GM19467 (cell line): ENCODE results near the gene ADORA1.

Experiments
- ATAC-seq: cut with Tn5 transposase; IDR thresholded peaks from one replicate; pipeline ENCODE4 v1.9.1; 2021; ENCODE audit warnings: mild to moderate bottlenecking, moderate library complexity; ENCODE audit not compliant: unreplicated experiment

ADORA1 gene

DNA sequence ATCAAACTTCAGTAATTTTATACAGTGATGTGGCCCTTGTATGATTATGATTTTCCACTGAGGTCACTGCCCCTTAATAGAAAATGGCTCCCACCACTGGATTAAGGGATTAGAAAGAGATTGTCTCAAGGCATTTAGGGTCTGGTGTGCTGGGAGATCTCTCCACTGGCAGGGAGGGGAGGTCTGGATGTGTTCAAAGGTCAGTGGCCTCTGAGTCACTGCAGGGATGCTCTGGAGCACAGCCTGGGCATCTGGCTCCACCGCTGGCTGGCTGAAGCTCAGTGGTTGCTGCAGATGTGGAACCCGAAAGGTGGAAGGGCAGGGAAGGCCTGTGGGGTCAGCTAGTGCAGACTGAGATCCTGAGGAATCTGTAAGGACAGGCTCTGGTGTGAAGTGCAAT is 77.2 kb downstream of the ADORA1 start:
- ATAC-seq = no peak

DNA sequence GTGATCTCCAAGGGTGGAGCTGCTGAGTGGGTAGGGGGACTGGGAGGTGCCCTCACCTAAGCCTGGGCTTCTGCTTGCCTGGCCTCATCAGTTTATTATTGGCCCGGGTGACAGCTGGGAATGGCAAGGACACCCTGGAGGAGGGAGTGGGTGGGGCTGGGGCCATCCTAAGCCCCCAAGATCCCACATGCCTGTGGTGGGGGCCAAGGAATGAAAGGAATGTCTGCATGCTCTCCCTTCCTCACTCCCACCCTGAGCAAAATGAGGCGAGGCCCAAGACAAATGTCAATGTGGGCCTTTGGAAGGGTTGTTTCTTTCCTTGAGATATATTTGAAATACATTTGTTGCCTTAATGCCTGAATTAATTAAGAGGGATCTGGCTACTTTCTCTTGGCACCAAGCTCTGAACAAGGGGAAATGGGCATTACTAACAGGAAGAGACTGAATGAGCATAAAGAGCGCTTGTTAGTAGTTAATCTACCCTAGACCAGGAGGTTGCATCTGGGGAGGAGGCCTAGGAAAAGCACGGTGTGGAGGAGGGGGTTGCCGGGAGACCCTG is 78.7 kb downstream of the ADORA1 start:
- no peak for ATAC-seq

GRCh38 chr1:203207751-203208150 is 80.2 kb downstream of the ADORA1 start:
- ATAC-seq = no peak

DNA sequence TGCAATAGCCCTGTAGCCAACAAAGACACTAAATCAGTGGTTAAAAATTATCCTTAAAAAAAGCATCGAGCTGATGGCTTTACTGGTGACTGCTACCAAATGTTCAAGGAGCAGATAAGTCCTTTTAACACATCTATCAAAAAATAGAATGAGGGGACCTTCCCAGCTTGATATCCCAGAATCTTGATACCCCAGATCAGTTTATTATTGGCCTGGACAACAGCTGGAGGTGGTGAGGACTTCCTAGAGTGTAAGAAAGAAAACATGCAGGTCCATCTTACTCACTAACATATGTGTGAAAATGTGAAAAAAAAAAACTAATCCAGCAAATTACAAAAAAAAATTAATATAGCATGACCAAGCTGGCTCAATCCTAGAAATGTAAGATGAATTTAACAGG is 80.7 kb downstream of the ADORA1 start:
- no peak for ATAC-seq

DNA sequence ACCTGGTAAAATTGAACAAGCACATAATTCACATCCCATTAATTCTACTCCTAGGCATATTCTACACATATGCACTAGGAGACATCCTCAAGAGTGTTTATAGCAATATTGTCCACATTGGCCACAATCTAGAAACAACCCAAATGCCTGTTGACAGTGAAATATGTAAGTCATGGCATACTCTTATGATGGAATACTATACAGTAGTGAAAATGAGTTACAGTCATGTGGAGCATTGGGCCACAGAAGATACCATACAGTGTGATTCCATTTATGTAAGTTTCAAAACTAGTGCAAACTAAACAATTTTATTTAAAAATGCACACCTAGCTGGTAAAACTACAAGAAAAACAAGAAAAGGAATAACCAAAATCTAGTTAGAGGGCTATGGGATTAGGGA is 82.8 kb downstream of the ADORA1 start:
- no peak for ATAC-seq

- ATAC-seq = no peak
Measured at GRCh38 chr1:203210988-203211387, 83.5 kb downstream of the ADORA1 start.

DNA sequence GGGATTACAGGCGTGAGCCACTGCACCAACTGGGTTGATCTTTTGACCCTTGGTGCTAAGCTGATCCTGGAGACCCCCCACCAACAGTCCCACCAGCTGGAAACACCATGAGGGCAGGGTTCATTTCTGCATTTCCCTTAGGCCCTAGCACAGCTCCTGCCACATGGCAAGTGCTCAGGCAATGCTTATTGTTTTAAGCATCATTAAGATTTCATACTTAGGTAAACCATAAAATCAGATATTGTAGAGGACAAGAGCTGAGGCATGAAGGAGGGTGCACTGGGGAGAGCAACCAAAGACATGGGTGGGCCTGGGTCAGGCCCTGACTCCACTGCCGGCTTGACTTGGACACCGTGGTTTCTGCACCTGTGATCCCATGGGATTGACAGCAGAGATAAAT is 84.3 kb downstream of the ADORA1 start:
- no peak for ATAC-seq

DNA sequence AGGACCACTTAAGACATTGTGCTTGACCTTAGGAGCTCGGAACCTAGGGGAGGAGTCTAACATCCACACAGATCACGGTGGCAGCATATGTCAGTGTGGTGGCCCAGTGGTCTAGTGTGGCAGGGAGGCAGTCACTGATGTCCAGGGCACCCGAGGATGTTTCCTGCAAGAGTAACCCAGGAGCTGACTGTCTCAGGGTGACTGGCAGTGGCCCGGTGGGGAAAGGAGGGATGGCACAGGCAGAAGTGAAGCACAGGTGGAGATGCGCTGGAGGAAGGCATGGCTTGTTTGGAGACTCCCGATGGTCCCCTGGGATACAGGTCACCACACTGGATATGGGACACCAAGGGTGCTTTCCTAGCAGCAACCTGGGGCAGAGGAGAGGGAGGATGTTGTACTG is 85.6 kb downstream of the ADORA1 start:
- ATAC-seq = no peak

GRCh38 chr1:203214871-203215270 is 87.3 kb downstream of the ADORA1 start:
- no peak for ATAC-seq

DNA sequence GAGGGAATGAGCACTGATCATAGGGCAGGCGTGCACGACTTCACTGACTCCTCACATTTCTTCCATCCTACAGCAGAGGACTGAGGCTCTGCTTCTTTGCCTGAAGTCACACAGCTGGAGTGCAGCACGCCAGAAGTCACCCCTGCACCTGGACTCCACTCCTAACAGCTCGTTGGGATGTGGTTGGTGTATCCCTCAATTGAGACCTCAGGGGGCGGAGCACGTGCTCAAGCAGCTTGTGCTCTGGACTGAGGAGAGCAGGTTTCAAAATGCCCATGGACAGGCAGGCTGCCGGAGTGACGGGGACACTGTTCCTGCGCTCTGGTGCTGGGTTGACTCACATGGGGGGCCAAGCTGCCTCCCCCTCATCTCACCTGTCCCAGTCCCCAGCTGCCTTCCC is 88.0 kb downstream of the ADORA1 start:
- no peak for ATAC-seq

GRCh38 chr1:203216274-203217138 is 89.0 kb downstream of the ADORA1 start:
- ATAC-seq = no peak
